GM15510 (cell line): ENCODE data around the gene SKP2.

Experiments used
- POLR2A ChIP-seq: IDR thresholded peaks from 3 replicates; pipeline ENCODE4 v1.6.1; 2011; ENCODE audit warnings: borderline replicate concordance; ENCODE audit not compliant: insufficient read length; ENCODE audit errors: extremely low read depth

Gene SKP2

DNA sequence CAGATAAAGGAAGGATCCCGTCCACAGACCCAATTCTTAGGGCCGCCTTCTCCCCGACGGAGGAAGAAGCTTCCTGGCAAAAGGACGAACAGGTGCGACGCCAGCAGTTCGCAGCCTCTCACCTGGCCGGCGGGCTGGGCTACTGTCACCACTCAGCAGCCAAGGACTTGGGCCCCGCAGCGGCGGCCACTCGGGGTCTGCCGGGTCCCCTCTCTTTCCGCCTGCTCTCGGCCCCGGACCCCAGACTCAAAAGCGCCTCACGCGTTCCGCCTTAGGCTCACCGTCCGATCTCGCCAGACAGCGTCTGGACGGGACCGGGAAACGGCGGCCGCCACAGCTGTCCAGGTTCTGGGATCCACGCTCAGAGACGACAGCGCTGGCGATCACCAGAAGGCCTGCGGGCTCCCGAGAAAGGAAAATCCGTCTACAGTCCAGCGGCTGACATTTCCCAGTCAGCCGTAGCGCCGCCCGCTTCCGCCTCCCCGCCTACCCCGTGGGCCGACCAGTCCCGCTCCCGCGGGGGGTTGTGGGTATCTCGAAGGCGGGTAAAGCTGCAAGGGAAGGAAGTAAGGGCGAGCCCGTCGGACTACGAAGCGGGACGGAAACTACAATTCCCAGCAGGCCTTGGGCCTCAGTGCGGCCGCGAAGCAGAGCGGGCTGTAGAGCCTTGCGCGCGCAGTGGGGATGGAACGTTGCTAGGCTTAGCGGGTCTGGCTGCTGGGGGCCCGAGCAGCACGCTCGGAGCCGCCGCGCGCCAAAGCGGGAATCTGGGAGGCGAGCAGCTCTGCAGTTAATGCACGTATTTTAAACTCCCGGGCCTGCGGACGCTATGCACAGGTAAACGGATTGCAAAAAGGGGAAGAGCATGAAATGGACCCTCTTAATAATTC is at the start of gene SKP2, which contains the start of gene LMBRD2:
SKP2 (plus strand) TSS at position 678 of the 890 bp plus-strand sequence; CDS start at position 830, 152 bp downstream.
LMBRD2 (minus strand) TSS at position 454 of the 890 bp plus-strand sequence. CDS start 8,538 bp downstream, outside the sequence.
- peak; percentile 86 for TF ChIP-seq POLR2A

DNA sequence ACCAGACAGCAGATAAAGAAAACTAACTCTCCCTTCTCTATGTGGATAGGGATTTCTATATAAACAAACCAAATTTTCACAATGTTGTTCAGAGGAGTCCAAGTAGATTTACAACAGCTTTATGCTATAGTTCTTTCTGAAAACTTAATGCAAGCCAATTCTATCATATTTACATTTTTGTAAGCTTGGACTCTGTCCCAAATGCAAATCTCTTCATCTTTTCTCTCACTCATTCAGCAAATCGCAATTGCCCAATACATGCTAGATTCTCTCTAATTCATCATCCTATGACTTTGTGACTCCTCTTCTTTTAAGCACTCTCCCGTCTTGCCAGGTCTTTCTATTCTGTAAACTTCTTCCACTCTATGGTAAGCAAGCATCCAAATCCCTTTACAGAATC is 46.1 kb upstream of the SKP2 start:
- no peak for TF ChIP-seq POLR2A

DNA sequence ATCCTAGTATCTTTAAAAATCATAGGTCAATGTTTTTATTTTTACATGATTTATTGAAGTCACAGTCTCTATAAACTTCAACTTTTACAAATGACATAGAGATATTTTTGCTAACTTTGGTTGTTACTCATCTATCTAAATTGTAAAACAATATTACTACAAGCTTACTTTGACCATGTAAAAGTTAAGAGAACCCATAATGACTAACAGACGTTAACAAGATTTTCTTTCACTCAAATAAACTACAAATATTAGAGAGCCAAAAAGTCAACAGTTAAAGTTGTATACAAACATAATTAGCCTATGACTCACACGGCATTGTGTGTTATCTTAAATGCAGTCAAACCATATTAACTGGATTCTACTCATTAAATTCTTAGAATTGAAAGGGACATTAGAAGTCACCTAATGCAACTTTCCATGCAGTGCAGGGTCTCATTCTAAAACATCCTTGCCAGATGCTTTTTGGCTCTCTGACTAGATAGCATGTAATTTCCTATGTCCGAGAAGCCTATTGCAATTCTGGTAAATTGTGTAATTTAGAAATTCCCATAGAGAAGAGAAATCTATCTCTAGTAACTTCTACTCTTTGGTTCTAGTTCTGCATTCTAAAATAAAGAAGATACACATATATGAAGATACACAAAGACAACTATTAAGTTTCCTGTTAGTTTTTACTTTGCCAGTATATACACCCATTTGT is 43.0 kb upstream of the SKP2 start:
- TF ChIP-seq POLR2A, result no peak

- no peak for TF ChIP-seq POLR2A
Measured at GRCh38 chr5:36111238-36111637, 40.7 kb upstream of the SKP2 start.

- no peak for TF ChIP-seq POLR2A
Measured at GRCh38 chr5:36125868-36126267, 26.0 kb upstream of the SKP2 start.

GRCh38 chr5:36128795-36129194 is 23.1 kb upstream of the SKP2 start:
- no peak for TF ChIP-seq POLR2A

DNA sequence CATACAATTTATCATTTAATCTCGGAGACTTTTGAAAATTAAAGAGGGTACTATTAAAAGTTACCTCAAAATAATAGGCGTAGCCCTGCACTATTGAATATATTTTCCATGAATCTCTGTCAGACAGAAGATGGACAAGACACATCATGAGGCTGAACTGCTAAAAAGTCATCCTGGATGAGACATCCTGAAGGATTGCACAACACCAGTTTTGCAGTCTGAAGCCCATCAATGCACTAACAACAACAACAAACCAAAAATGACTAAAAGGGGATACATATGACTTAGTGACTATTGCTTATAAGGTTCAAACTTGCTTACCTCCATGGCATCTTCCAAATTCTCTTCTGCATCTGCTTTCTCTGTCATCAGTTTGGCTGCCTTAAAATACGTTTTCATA is 15.9 kb upstream of the SKP2 start:
- no peak for TF ChIP-seq POLR2A

- TF ChIP-seq POLR2A, result no peak
Measured at GRCh38 chr5:36136581-36136980, 15.3 kb upstream of the SKP2 start.

- no peak for TF ChIP-seq POLR2A
Measured at GRCh38 chr5:36138900-36139683, 12.8 kb upstream of the SKP2 start.

DNA sequence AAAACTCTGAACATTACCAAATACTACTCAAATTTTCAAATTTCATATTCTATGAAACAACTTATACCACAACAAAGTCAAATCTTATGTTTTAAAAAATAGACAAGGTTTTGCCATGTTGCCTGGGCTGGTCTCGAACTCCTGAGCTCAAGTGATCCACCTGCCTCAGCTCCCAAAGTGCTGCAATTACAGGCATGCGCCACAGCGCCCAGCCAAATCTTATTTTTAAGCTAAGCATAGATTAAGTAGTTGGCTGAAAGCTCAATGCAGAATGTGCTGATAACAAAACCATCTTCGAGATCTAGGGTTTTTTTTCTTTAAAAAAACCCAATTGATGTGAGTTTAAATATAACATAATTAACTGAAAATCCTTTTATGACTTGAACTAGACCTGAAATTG is 6.6 kb upstream of the SKP2 start:
- no peak for TF ChIP-seq POLR2A

GRCh38 chr5:36146390-36146789 is 5.5 kb upstream of the SKP2 start:
- TF ChIP-seq POLR2A, result no peak

DNA sequence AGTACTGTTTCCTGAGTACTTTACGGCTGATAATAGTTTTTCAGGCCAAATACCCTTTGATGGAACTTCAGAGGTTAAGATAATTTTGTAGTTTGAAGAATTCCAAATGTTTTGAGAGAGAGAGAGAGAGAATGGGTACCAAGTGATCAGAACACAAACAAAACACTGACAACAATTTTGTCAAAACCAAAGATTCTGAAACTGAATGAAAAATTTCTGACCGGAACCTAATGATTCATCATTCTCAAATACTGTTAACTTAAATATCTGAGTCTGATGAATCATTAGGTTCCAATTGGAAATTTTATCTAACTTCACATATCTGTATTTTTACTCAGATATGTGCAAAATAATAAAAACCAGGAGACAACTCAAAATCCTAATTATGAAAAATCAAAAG is 4.2 kb upstream of the SKP2 start:
- TF ChIP-seq POLR2A, result no peak

DNA sequence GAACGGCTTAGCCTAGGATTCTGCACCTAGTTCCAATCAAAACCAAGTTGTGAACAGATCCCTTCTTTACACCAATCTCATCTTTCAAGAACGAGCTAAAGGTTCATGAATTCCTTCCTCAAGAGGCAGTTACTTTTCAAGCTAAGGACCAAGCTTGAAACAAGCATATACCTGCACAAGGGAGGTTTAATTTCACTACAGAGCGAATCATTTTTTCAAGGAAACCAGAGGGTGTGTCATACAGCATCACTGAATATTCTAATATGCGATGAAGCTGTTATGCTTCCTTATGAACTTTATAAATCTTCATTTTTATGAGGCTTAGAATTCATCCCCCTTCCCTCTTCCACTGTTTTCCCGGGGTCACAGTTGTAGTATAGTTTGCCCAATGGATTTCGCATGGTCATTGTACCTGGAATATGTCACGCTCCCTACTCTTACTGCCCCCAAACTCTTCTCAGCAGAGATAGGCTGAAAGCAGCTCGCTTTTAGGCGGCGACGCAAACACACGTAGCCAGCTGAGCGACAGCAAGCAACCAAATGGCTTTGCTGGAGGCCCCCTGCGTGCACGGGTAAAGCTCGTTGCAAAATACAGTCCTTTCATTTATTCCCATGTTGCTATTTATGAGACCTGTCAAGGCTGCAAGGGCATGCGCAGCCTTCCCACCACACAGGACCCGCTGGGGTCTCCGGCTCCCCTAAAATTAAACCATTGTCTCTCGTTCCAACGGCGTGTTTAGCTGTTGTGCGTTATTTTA is 1.1 kb upstream of the SKP2 start:
- peak; percentile 41 for TF ChIP-seq POLR2A
